ENCODE measurements around the gene MYO6. TPM values are rescaled to one million over a fixed set of nuclear protein-coding genes. Genes with fewer than 3 reads are reported as not detected.
A peak's percentile ranks its signal among the peaks of the same experiment; 100 is the strongest.
"Not testable (repeated sequence)": the region's sequence is repeated elsewhere in the genome, so short reads cannot be mapped to it uniquely, and the experiment has no call there.

The MYO6 gene
- total RNA-seq = 1 to 10 TPM; 5.8 to 6.6 TPM

DNA sequence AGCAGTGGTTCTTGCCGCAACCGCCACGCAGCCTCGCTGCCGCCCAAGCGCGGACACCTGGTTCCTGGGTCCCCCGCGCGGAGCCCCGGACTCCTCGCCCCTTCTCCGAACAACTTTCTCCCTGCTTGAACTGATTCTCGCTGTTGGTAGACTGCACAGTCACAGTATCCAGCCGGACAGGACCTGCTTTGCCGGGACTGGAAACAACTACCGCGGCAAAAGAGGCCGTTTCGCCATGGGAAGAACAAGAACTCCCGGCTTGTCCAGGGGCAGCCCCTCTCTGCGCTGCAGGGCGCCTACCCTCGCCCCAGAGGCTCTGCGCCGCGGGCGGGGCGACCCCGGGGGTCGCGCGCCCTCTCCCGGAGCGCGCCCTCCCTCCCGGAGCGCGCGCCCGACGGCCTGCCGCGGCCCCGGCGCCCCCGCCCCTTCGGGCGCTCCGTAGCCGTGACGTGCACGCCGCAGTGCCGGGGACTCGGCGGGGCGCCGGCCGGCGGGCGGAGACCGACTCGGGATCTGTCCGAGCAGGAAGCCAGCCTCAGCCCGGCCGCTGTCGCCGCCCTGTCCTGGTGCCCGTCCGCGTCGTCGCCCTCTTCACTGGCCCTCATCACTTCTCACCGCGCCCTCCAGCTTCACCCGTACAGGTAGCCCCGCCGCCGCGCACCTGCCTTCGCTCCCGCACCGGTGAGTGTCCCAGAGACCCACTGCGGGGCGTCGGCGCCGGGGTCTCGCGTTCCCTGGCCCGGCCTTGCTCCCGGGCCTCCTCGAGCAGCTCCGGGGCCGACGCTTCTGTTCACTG, at the start of gene MYO6:
MYO6 (plus strand) TSS at position 497 of the 796 bp plus-strand sequence. CDS start 68,309 bp downstream, outside the sequence.
- Mint-ChIP-seq H3K4me3 (peak within 1 kb of the TSS; percentile 84 to 96), H3K36me3 (ENCODE audit: insufficient read depth in 2 of 2) (peaks cover 2% of the 10 kb centered on the region in 2 donors), H3K9me3 (no peaks in the 10 kb centered on the region), H3K27ac (peak within 1 kb of the TSS; percentile 41), H3K4me1 (ENCODE audit: low read depth) (peaks cover 5% of the 10 kb centered on the region), H3K27me3 (ENCODE audit: low read depth) (peaks cover 45% of the 10 kb centered on the region)
- ATAC-seq (replicated peaks in 1 of 2) (peak; percentile 90 to 93), DNase-seq (peak; percentile 61 to 74)

DNA sequence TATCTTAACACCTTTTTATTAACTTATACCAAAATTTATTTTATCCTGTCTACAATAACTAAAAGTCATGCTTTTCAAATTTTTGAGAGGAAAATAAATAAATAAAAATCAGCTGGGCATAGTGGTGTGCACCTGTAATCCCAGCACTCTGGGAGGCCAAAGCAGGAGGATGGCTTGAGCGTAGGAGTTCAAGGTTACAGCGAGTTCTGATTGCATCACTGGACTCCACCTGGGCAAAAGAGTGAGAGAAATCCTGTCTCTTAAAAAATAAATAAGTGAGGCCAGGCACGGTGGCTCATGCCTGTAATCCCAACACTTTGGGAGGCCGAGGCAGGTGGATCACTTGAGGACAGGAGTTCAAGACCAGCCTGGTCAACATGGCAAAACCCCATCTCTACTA, 40.7 kb upstream of the MYO6 start:
- H3K36me3 Mint-ChIP-seq (ENCODE audit: insufficient read depth in 2 of 2) = peaks cover 2 to 17% of the 10 kb centered on the region in 2 donors
- H3K27ac Mint-ChIP-seq; H3K27me3 Mint-ChIP-seq (ENCODE audit: low read depth); H3K4me1 Mint-ChIP-seq (ENCODE audit: low read depth); H3K9me3 Mint-ChIP-seq; DNase-seq; H3K4me3 Mint-ChIP-seq; ATAC-seq (replicated peaks in 1 of 2): not testable (repeated sequence)

DNA sequence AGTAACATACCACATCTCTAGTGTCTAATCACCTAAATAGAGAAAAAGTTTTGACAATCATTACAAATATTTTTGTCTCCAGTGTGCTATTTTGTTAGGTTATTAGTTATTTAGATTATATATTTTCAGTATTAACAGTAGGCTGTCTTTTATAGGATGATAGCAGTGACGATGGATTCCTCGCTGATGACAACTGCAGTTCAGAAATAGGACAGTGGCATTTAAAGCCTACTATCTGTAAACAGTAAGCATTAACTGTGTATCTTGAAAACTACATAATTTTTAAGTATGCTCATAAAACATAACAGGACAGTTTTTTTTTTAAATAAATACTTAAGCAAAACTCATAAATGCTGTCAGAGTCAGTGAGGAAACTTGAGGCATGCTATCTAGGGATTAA, 37.9 kb upstream of the MYO6 start:
- Mint-ChIP-seq H3K36me3 (ENCODE audit: insufficient read depth in 2 of 2) (peaks cover 9 to 26% of the 10 kb centered on the region in 2 donors), H3K27me3 (ENCODE audit: low read depth) (no peaks in the 10 kb centered on the region), H3K4me3 (no peak overlapping the region), H3K4me1 (ENCODE audit: low read depth) (peaks cover 5% of the 10 kb centered on the region), H3K27ac (no peak overlapping the region), H3K9me3 (no peaks in the 10 kb centered on the region)
- DNase-seq = no peak
- no peak for ATAC-seq (replicated peaks in 1 of 2)

DNA sequence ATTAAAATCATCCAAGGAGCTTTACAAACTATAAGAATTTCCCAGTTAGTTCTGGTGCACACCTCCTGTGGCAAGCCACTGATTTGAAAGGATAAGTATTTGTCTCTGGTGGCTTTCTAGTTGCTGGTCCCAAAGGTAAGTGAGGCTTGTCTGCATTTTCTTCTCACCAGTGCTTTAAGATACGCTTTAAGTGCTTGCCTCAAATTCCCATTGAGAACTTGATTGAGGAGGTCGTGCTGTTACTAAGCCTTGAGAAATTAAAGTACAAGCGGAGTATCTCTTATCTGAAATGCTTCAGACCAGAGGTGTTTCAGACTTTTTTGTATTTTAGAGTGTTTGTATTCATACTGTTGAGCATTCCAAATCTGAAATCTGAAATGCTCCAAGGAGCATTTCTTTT, 29.9 kb upstream of the MYO6 start:
- DNase-seq (no peak), ATAC-seq (replicated peaks in 1 of 2) (no peak)
- peaks cover 5 to 13% of the 10 kb centered on the region in 2 donors for H3K36me3 Mint-ChIP-seq (ENCODE audit: insufficient read depth in 2 of 2)
- H3K27me3 Mint-ChIP-seq (ENCODE audit: low read depth) = no peaks in the 10 kb centered on the region
- no peaks in the 10 kb centered on the region for H3K4me1 Mint-ChIP-seq (ENCODE audit: low read depth)
- H3K9me3 Mint-ChIP-seq = no peaks in the 10 kb centered on the region
- no peak overlapping the region for H3K4me3 Mint-ChIP-seq
- H3K27ac Mint-ChIP-seq = no peak overlapping the region

DNA sequence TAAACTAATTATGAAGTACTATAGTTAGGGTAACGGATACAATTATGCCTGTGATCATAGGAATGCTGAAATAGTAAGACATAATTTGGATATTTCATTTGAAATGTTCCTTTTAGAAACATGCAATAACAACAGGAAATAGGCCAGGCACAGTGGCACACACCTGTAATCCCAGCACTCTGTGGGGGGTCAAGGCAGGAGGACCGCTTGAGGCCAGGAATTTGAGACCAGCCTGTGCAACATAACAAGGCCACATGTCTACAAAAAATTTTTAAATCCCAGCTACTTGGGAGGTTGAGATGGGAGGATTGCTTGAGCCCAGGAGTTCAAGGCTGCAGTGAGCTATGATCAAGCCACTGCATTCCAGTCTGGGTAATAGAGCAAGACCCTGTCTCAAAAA, 25.7 kb upstream of the MYO6 start:
- Mint-ChIP-seq H3K36me3 (ENCODE audit: insufficient read depth in 2 of 2) (no peaks in the 10 kb centered on the region), H3K27me3 (ENCODE audit: low read depth) (no peaks in the 10 kb centered on the region), H3K4me1 (ENCODE audit: low read depth) (no peaks in the 10 kb centered on the region), H3K9me3 (no peaks in the 10 kb centered on the region), H3K27ac (no peak overlapping the region), H3K4me3 (no peak overlapping the region)
- DNase-seq (no peak), ATAC-seq (replicated peaks in 1 of 2) (no peak)

DNA sequence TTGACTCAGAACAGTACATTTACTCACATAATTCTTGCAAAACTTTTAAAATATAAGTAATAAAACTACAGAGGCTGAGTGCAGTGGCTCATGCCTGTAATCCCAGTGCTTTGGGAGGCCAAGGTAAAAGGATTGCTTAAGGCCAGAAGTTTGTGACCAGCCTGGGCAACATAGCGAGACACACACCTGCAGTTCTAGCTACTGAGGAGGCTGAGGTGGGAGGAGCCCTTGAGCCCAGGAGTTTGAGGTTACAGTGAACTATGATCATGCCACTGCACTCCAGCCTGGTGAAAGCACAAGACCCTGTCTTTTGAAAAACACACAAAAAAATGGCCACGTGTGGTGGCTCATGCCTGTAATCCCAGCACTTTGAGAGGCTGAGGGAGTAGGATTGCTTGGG, 21.8 kb upstream of the MYO6 start:
- H3K36me3 Mint-ChIP-seq (ENCODE audit: insufficient read depth in 2 of 2) = no peaks in the 10 kb centered on the region
- ATAC-seq (replicated peaks in 1 of 2) = no peak
- no peaks in the 10 kb centered on the region for H3K9me3 Mint-ChIP-seq
- no peaks in the 10 kb centered on the region for H3K4me1 Mint-ChIP-seq (ENCODE audit: low read depth)
- no peak overlapping the region for H3K27ac Mint-ChIP-seq
- no peak for DNase-seq
- no peak overlapping the region for H3K4me3 Mint-ChIP-seq
- no peaks in the 10 kb centered on the region for H3K27me3 Mint-ChIP-seq (ENCODE audit: low read depth)

DNA sequence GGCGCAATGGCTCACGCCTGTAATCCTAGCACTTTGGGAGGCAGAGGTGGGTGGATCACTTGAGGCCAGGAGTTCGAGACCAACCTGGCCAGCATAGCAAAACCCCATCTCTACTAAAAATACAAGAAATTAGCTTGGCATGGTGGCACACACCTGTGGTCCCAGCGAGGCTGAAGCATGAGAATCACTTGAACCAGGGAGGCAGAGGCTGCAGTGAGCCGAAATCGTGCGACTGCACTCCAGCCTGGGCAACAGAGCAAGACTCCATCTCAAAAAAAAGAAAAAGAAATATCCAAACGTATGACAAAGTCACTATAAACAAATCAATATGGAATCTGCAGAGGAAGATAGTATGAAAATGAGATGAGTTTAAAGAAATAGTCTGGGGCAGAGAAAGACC, 18.0 kb upstream of the MYO6 start:
- ATAC-seq (replicated peaks in 1 of 2); H3K4me3 Mint-ChIP-seq; H3K9me3 Mint-ChIP-seq; H3K4me1 Mint-ChIP-seq (ENCODE audit: low read depth); H3K27ac Mint-ChIP-seq; DNase-seq; H3K36me3 Mint-ChIP-seq (ENCODE audit: insufficient read depth in 2 of 2): not testable (repeated sequence)
- H3K27me3 Mint-ChIP-seq (ENCODE audit: low read depth) = peaks cover 11% of the 10 kb centered on the region

DNA sequence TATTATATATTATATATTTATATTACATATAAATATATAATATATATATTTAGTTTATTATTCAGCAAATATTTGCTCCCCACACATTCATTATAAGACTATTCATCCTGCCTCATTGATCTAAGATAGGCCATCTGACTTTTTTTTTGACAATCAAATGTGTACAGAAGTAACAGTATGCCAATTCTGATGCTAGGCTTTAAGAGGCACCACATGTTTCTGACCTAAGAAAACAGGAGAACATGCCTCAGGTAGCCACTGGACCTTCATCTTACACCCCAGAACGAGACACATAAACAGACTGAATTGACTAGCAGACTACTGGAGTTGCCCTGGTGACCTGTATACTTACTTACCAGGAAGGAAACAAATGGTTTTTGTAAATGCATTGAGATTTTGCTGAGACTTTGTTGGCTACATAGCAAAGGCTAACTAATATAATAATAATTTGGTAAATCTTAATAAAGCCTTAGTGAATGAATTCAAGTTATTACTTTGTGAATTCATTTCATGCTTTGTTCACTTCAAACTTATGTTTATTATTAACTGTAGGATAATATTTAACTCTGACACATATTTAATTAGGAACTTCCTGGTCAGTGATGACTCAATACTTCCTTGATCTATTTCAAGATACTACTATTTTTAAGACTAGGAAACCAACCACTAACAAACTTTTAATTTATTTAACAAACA, 13.4 kb upstream of the MYO6 start:
- DNase-seq = no peak
- ATAC-seq (replicated peaks in 1 of 2) = no peak
- Mint-ChIP-seq H3K4me1 (ENCODE audit: low read depth) (no peaks in the 10 kb centered on the region), H3K4me3 (no peak overlapping the region), H3K9me3 (no peaks in the 10 kb centered on the region), H3K36me3 (ENCODE audit: insufficient read depth in 2 of 2) (no peaks in the 10 kb centered on the region), H3K27ac (no peak overlapping the region), H3K27me3 (ENCODE audit: low read depth) (peaks cover 17% of the 10 kb centered on the region)

DNA sequence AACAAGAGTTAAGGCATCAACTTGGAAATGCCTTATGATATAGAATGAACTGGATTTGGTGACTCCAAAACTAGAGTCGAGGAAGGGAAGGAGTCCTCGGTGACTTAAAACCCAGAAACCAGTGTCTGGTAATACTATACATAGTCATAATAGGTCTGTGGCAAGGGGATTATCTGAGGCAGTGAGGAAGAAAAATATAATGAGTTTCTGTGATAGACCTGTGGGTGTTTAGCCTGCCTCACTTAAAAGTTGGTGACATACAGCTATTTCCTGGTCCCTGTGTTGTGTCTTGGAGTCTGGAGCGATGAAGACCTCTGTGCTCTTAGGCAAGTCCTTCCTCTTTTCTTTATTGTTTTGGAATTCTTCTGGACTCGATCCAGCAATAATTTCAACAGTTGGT, 5.1 kb upstream of the MYO6 start:
- DNase-seq (no peak), ATAC-seq (replicated peaks in 1 of 2) (no peak)
- H3K27me3 Mint-ChIP-seq (ENCODE audit: low read depth) = peaks cover 40% of the 10 kb centered on the region
- H3K27ac Mint-ChIP-seq = no peak overlapping the region
- no peaks in the 10 kb centered on the region for H3K36me3 Mint-ChIP-seq (ENCODE audit: insufficient read depth in 2 of 2)
- H3K4me3 Mint-ChIP-seq = no peak overlapping the region
- no peaks in the 10 kb centered on the region for H3K4me1 Mint-ChIP-seq (ENCODE audit: low read depth)
- no peaks in the 10 kb centered on the region for H3K9me3 Mint-ChIP-seq

DNA sequence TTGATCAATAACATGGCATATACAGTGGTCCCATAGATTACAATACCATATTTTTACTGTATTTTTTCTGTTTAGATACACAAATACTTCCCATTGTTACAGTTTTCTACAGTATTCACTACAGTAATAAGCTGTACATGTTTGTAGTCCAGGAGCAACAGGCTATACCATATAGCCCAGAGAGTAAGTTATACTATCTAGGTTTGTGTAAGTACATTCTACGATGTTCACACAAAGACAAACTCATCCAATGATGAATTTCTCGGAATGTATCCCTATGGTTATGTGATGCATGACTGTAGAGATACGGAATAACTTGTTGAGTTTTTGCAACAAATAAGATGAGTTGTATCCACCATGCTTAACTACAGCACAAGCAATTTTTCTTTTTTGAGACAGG, 3.6 kb upstream of the MYO6 start:
- H3K36me3 Mint-ChIP-seq (ENCODE audit: insufficient read depth in 2 of 2) = peaks cover 2% of the 10 kb centered on the region in 2 donors
- H3K4me1 Mint-ChIP-seq (ENCODE audit: low read depth) = peaks cover 5% of the 10 kb centered on the region
- DNase-seq (no peak), ATAC-seq (replicated peaks in 1 of 2) (no peak)
- H3K4me3 Mint-ChIP-seq = no peak overlapping the region
- H3K27ac Mint-ChIP-seq = no peak overlapping the region
- H3K27me3 Mint-ChIP-seq (ENCODE audit: low read depth) = peaks cover 45% of the 10 kb centered on the region
- no peaks in the 10 kb centered on the region for H3K9me3 Mint-ChIP-seq

DNA sequence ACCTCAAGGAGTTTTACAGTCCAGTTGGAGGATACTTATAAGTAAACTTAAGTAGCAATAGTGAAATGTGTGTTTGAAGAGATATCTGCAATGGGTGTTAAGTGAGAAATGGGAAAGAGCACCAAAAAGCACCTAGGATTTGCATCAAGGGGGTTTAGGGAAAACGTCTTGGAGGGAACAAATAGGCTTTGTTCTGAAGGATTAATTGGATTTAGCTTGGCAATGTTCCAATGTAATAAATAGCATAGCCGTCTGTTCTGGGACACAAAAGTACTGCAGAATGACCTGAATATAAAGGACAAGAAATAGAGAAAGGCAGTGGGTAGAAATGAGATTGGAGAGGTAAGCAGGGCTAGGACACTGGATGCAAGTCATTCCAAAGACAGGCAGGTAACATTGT, 2.8 kb upstream of the MYO6 start:
- DNase-seq = no peak
- no peak overlapping the region for H3K27ac Mint-ChIP-seq
- H3K9me3 Mint-ChIP-seq = no peaks in the 10 kb centered on the region
- H3K4me1 Mint-ChIP-seq (ENCODE audit: low read depth) = peaks cover 5% of the 10 kb centered on the region
- H3K27me3 Mint-ChIP-seq (ENCODE audit: low read depth) = peaks cover 45% of the 10 kb centered on the region
- H3K36me3 Mint-ChIP-seq (ENCODE audit: insufficient read depth in 2 of 2) = peaks cover 2% of the 10 kb centered on the region in 2 donors
- H3K4me3 Mint-ChIP-seq = no peak overlapping the region
- ATAC-seq (replicated peaks in 1 of 2) = no peak

DNA sequence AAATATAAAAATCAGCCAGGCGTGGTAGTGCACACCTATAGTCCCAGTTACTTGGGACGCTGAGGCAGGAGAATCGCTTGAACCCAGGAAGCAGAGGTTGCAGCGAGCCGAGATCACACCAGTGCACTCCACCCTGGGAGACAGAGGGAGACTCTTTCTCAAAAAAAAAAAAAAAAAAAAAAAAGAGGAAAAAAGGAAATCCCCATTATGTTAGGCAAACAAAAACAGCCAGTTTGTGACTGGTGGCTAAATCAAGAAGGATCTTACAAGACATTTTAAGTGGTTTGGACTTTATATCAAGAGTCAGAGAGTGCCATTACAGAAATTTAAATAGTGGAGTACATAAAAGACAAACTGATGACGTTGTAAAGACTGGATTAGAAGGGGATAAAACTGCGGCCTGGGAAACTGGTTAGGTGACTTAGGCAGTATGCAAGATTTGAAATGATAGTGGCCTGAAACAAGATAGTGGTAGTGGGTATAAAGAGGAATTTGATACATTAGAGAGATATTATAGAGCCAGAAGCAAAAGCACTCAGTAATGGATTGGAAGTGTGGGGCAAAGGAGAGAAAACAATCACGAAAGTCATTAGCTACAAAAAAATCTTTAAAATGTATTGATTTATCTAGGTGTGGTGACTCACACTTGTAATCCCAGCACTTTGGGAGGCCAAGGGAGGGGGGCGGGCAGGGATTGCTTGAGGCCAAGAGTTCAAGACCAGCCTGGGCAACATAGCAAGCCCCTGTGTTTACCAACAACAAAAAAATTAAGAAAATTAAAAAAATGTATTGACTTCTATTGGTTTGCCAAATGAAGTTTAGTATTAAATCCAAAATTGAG, 1.7 kb upstream of the MYO6 start:
- H3K27me3 Mint-ChIP-seq (ENCODE audit: low read depth) = peaks cover 45% of the 10 kb centered on the region
- no peak for DNase-seq
- peaks cover 5% of the 10 kb centered on the region for H3K4me1 Mint-ChIP-seq (ENCODE audit: low read depth)
- peak overlapping the region; percentile 43 for H3K27ac Mint-ChIP-seq
- peaks cover 2% of the 10 kb centered on the region in 2 donors for H3K36me3 Mint-ChIP-seq (ENCODE audit: insufficient read depth in 2 of 2)
- H3K4me3 Mint-ChIP-seq = peak overlapping the region in 1 of 2 donors; percentile 60
- no peak for ATAC-seq (replicated peaks in 1 of 2)
- no peaks in the 10 kb centered on the region for H3K9me3 Mint-ChIP-seq
